H9 (cell line): ENCODE data around the gene RIT2. TPM values are rescaled to one million over a fixed set of nuclear protein-coding genes. Genes with fewer than 3 reads are reported as not detected.

Experiments
- DNase-seq: peaks from one replicate; pipeline ENCODE4 v3.0.0-alpha.2; 2017
- H2AFZ ChIP-seq: one replicate; pipeline ENCODE4 v1.6.1; 2013; ENCODE audit warnings: mild to moderate bottlenecking, low read length, control low read depth, moderate library complexity
- H2AK5ac ChIP-seq: 2 replicates; pipeline ENCODE4 v1.6.1; 2013; ENCODE audit warnings: low read length, control low read depth, mixed read lengths; ENCODE audit not compliant: insufficient read length
- H2BK120ac ChIP-seq: one replicate; pipeline ENCODE4 v1.6.1; 2013; ENCODE audit warnings: low read depth, mild to moderate bottlenecking, low read length, control low read depth, inconsistent platforms; ENCODE audit not compliant: poor library complexity, severe bottlenecking
- H2BK12ac ChIP-seq: 2 replicates; pipeline ENCODE4 v1.6.1; 2013; ENCODE audit warnings: low read length, control low read depth, mixed read lengths, low read depth; ENCODE audit not compliant: insufficient read length
- H2BK15ac ChIP-seq: 2 replicates; pipeline ENCODE4 v1.6.1; 2013; ENCODE audit warnings: low read depth, low read length, control low read depth
- H2BK20ac ChIP-seq: one replicate; pipeline ENCODE4 v1.6.1; 2013; ENCODE audit warnings: low read depth, mild to moderate bottlenecking, low read length, control low read depth, inconsistent platforms; ENCODE audit not compliant: poor library complexity, severe bottlenecking
- H2BK5ac ChIP-seq: 2 replicates; pipeline ENCODE4 v1.6.1; 2013; ENCODE audit warnings: low read length, control low read depth, mixed read lengths; ENCODE audit not compliant: insufficient read length
- H3K14ac ChIP-seq: 2 replicates; pipeline ENCODE4 v1.6.1; 2013; ENCODE audit warnings: low read length, control low read depth; ENCODE audit not compliant: insufficient read depth
- H3K18ac ChIP-seq: 2 replicates; pipeline ENCODE4 v1.6.1; 2013; ENCODE audit warnings: low read depth, mild to moderate bottlenecking, mixed read lengths, low read length, control low read depth; ENCODE audit not compliant: insufficient read length
- H3K23ac ChIP-seq: 2 replicates; pipeline ENCODE4 v1.6.1; 2013; ENCODE audit warnings: low read length, control low read depth, mixed read lengths, low read depth; ENCODE audit not compliant: insufficient read length
- H3K23me2 ChIP-seq: 2 replicates; pipeline ENCODE4 v1.6.1; 2013; ENCODE audit warnings: low read depth, mild to moderate bottlenecking, mixed read lengths, low read length, control low read depth; ENCODE audit not compliant: insufficient read length, poor library complexity, severe bottlenecking
- H3K27ac ChIP-seq: 2 replicates; pipeline ENCODE4 v1.5.1; 2013; ENCODE audit warnings: low read length, control low read depth, mixed read lengths, low read depth; ENCODE audit not compliant: insufficient read length
- H3K27me3 ChIP-seq: 2 replicates; pipeline ENCODE4 v1.6.1; 2013; ENCODE audit warnings: low read length, control low read depth, inconsistent platforms; ENCODE audit not compliant: insufficient read depth
- H3K4ac ChIP-seq: 2 replicates; pipeline ENCODE4 v1.6.1; 2013; ENCODE audit warnings: low read depth, mild to moderate bottlenecking, control low read depth, inconsistent platforms, low read length, moderate library complexity
- H3K4me1 ChIP-seq: 2 replicates; pipeline ENCODE4 v1.6.1; 2013; ENCODE audit warnings: low read length, control low read depth, inconsistent platforms; ENCODE audit not compliant: insufficient read depth
- H3K4me2 ChIP-seq: 2 replicates; pipeline ENCODE4 v1.6.1; 2013; ENCODE audit warnings: low read length, control low read depth, mixed read lengths; ENCODE audit not compliant: insufficient read length, insufficient read depth
- H3K56ac ChIP-seq: 2 replicates; pipeline ENCODE4 v1.6.1; 2013; ENCODE audit warnings: low read depth, mild to moderate bottlenecking, mixed read lengths, low read length, control low read depth; ENCODE audit not compliant: insufficient read length
- H3K79me1 ChIP-seq: 2 replicates; pipeline ENCODE4 v1.6.1; 2013; ENCODE audit warnings: low read depth, mild to moderate bottlenecking, moderate library complexity, low read length, control low read depth, inconsistent platforms; ENCODE audit not compliant: insufficient read depth, poor library complexity, severe bottlenecking
- H3K79me2 ChIP-seq: 2 replicates; pipeline ENCODE4 v1.6.1; 2013; ENCODE audit warnings: low read length, control low read depth, inconsistent platforms; ENCODE audit not compliant: insufficient read depth
- H3K9ac ChIP-seq: 2 replicates; pipeline ENCODE4 v1.6.1; 2013; ENCODE audit warnings: low read length, control low read depth, mixed read lengths; ENCODE audit not compliant: insufficient read length; ENCODE audit errors: extremely low read depth
- H3K9me3 ChIP-seq: one replicate; pipeline ENCODE4 v1.6.1; 2013; ENCODE audit warnings: low read depth, low read length, inconsistent platforms; ENCODE audit not compliant: control insufficient read depth
- H3T11ph ChIP-seq: one replicate; pipeline ENCODE4 v1.6.1; 2013; ENCODE audit warnings: mild to moderate bottlenecking, low read length, control low read depth, inconsistent platforms
- H4K20me1 ChIP-seq: one replicate; pipeline ENCODE4 v1.6.1; 2013; ENCODE audit not compliant: control insufficient read depth, insufficient read length, insufficient read depth
- H4K5ac ChIP-seq: 2 replicates; pipeline ENCODE4 v1.6.1; 2013; ENCODE audit warnings: low read depth, mild to moderate bottlenecking, mixed read lengths, low read length, control low read depth; ENCODE audit not compliant: insufficient read length
- H4K8ac ChIP-seq: replicated peaks from 2 replicates; pipeline ENCODE4 v1.6.1; 2013; ENCODE audit warnings: low read length, control low read depth, mixed read lengths, low read depth; ENCODE audit not compliant: insufficient read length
- H4K91ac ChIP-seq: 2 replicates; pipeline ENCODE4 v1.6.1; 2013; ENCODE audit warnings: low read depth, mild to moderate bottlenecking, moderate library complexity, mixed read lengths, low read length, control low read depth; ENCODE audit not compliant: insufficient read length
- H3K27ac Mint-ChIP-seq, 3 experiments: 2 replicates in 2 of 3; 3 replicates in 1 of 3; pipeline ENCODE4 v1.8.0; 2020 to 2021; ENCODE audit warnings: mixed read lengths in 3 of 3, mild to moderate bottlenecking in 1 of 3, moderate library complexity in 1 of 3
- H3K27me3 Mint-ChIP-seq: 2 replicates; pipeline ENCODE4 v1.8.0; 2021; ENCODE audit warnings: low read depth, mild to moderate bottlenecking, moderate library complexity, mixed read lengths
- H3K36me3 Mint-ChIP-seq, 3 experiments: 2 replicates in 2 of 3; 3 replicates in 1 of 3; pipeline ENCODE4 v1.8.0; 2020 to 2021; ENCODE audit warnings: low read depth in 3 of 3, mixed read lengths in 3 of 3; ENCODE audit not compliant: insufficient read depth in 1 of 3
- H3K4me1 Mint-ChIP-seq, 2 experiments: 2 replicates each; pipeline ENCODE4 v1.8.0; 2020; ENCODE audit warnings: mixed read lengths in 2 of 2
- H3K4me3 Mint-ChIP-seq, 2 experiments: 2 replicates in 1 of 2; 3 replicates in 1 of 2; pipeline ENCODE4 v1.8.0; 2020 to 2021; ENCODE audit warnings: mild to moderate bottlenecking in 2 of 2, mixed read lengths in 2 of 2, moderate library complexity in 1 of 2
- H3K9me3 Mint-ChIP-seq, 2 experiments: 2 replicates in 1 of 2; 3 replicates in 1 of 2; pipeline ENCODE4 v1.8.0; 2020; ENCODE audit warnings: mild to moderate bottlenecking in 2 of 2, mixed read lengths in 2 of 2, moderate library complexity in 1 of 2
- CTCF ChIP-seq: fragments of 200-600 bp; sonication (generic); conservative IDR thresholded peaks from 3 replicates; pipeline ENCODE4 v1.8.0; 2021; ENCODE audit warnings: antibody characterized with exemption, mild to moderate bottlenecking
- WGBS: extraction: QIAGEN DNeasy Blood & Tissue Kit; methylation state at CpG from one replicate; pipeline ENCODE4 v1.1.7; 2013; ENCODE audit warnings: missing lambda C conversion rate, low lambda C conversion rate, mixed read lengths; ENCODE audit not compliant: insufficient read length; ENCODE audit errors: extremely low coverage; 5-methylcytosine and 5-hydroxymethylcytosine counted together
- total RNA-seq: library from RNA; stranded (reverse); gene quantifications from 2 replicates; pipeline ENCODE4 v1.2.1, GENCODE V29; 2021

The RIT2 gene
- total RNA-seq, 1 experiment from 2014 or later, result 1.2 TPM

- H3K27ac ChIP-seq, result no peak overlapping the region
- H2BK15ac ChIP-seq, result no peak overlapping the region
- no peaks in the 10 kb centered on the region for H3K9me3 ChIP-seq
- H3K4me2 ChIP-seq, result no peak overlapping the region
- H2BK20ac ChIP-seq, result no peak overlapping the region
- Mint-ChIP-seq H3K27me3 (no peaks in the 10 kb centered on the region), H3K9me3 (no peaks in the 10 kb centered on the region), H3K4me1 (peaks cover 2 to 6% of the 10 kb centered on the region in 2 experiments; a peak in 3 of 4 replicates), H3K4me3 (no peak overlapping the region), H3K36me3 (no peaks in the 10 kb centered on the region; a peak in 1 of 7 replicates), H3K27ac (no peak overlapping the region)
- H2BK12ac ChIP-seq, result no peak overlapping the region
- H4K5ac ChIP-seq, result no peak overlapping the region
- H3K79me2 ChIP-seq, result no peaks in the 10 kb centered on the region
- H3K4me1 ChIP-seq, result no peaks in the 10 kb centered on the region
- no peak overlapping the region for H3K4ac ChIP-seq
- H3K56ac ChIP-seq, result no peak overlapping the region
- H3T11ph ChIP-seq, result no peak overlapping the region
- H3K79me1 ChIP-seq, result no peaks in the 10 kb centered on the region
- H3K23ac ChIP-seq, result no peak overlapping the region
- no peaks in the 10 kb centered on the region for H4K20me1 ChIP-seq
- no peak for TF ChIP-seq CTCF
- H3K9ac ChIP-seq, result no peak overlapping the region
- no peak overlapping the region for H3K14ac ChIP-seq
- no peak overlapping the region for H2AK5ac ChIP-seq
- H3K27me3 ChIP-seq, result no peaks in the 10 kb centered on the region
- H2AFZ ChIP-seq, result no peak overlapping the region
- no peak overlapping the region for H2BK5ac ChIP-seq
- no CpG with 5 or more reads among the region's 3 CpGs for WGBS
- H2BK120ac ChIP-seq, result no peak overlapping the region
- no peak for DNase-seq
- H3K18ac ChIP-seq, result no peak overlapping the region
- no peak overlapping the region for H4K8ac ChIP-seq
- no peaks in the 10 kb centered on the region for H3K23me2 ChIP-seq
- H4K91ac ChIP-seq, result no peak overlapping the region
These were observed 223.8 kb downstream of the RIT2 start for GRCh38 chr18:42891705-42892104.
